NCI-H69 (cell line): ENCODE measurements around the gene LDB2.

Source experiments
- DNase-seq: peaks from one replicate; lab custom pipeline; 2025; lab: John Stamatoyannopoulos, UW

The LDB2 gene

DNA sequence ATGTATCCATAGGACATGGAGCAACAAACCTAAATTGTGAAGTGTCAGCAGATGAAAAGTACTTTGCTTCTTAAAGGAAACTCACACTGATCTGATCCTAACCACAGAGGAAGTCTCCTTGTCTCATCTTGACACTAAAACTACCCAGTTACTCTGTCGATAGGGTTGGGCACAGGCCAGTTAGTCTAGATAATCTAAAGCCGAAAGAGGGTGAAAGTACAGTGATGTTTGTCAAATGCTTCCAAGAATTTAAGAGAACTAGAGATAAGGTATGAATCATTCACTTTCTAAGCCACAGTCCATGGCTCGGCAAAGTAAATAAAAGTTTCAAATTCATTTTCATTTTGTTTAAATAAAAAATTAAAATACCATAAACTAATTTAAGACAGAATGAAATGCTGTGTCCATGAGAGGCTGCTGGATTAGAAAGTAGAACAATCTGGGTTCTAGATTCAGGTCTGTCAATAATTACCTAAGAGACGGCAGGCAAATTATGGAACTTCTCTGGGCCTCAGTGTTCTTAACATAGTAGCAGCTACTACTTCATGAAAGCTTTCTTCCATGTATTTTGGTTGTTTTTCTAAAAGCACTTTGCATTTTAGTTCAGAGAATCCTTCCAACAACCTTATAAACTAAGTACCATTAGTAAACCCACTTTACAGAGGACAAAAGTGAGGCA, 176.7 kb downstream of the LDB2 start:
- DNase-seq, result no peak

DNA sequence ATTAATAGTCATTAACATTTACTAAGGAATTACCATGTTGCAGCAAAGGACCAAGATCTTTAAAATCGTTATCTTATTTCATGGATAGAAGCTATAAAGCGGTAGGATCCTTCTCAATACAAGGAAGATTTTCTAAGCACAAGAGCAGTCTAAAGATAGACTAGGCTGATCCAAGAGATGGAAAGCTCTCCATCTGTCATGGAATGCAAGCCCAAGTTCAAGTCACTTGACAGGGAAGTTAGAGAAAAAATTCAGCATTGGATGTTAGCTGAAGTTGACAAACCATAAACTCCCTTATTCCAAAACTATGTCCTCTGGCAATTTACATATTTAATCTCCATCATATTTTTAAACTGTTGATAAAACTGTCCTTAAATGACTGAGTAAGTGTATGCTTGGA, 177.7 kb downstream of the LDB2 start:
- no peak for DNase-seq

DNA sequence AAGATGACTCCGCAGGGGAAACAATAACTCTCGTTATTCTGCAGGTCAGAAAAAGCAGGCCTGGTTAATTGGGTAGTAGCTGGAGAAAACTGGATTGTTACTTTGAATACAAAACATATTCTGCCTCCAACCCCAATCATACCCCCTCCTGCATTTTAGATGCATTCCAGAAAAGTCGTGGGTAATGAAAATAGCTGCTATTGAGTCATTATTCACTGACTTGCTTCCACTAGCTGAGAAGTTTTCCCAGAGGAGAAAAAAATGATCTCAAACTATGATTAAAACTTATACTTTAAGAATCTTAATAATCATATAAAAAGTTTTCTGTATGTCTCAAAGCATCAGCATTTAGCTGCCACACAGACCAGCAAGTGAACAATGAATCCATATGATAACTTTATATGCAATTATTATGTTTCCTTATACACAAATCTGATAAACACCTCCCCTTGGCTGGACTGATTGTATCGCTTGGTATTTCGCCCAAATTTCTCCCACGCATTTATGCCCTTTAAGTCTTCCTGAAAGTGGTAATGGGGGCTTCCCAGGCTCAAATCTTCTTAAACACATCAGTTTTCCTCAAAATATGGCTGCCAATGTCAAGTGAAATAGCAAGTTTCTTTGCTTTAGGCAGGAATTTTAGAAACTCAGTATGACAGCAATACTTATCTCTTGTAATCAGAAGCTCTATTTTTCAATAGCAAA, 181.0 kb downstream of the LDB2 start:
- DNase-seq, result no peak

DNA sequence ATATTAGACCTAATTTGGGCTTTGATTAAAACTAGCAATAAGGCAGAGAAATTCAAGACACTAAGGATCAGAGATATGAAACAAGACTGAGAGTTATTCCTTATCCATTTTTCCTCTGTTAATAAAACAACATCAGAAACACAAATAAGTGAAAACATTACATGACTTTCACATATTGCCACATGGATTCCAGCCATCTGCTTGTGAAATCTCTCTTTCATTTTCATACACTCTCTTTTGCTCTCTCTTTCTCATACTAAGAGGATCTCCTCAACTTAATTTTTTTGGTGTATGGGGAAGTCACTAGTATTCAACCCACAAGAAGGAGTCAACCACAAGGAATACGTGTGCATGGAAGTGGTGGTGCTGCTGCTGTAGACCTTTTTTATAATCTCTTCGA, 183.0 kb downstream of the LDB2 start:
- DNase-seq, result no peak

DNA sequence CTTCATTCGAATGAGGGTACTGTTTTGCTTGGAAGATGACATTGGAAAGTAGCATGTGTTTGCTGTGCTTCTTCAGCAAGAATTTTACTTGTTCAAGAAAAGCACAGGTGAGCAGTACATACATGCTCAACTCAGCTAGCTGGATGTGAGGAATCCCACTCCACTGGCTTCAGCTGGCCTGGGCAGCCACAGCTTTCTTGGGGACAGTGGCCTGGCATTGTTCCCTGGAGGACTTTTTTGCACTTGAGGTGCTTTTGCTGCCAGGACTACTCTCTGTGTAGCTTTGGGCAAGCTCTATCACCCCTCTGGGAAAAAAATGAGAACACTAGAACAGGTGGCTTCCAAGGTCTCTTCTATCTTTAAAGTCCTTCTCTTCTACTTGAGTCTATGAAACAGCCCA, 184.3 kb downstream of the LDB2 start:
- no peak for DNase-seq

DNA sequence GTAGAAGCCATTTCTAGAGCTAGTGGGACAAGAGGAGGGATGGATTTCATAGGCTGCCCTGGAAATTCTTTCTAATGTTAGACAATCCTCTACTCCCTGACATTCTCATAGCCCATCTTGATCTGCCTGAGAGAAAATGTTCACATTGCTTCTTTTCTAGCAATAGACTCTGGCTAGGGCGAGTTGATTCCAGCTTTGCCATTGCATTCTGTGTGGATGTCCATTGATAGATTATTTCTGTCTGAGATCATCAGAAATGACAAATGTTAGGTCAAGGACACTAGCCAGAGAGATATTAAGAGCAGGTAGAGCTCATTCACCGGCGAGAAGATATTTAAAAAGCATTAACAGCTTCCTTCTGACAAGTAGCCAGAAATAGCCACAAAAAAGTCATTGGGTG, 184.7 kb downstream of the LDB2 start:
- DNase-seq, result no peak

DNA sequence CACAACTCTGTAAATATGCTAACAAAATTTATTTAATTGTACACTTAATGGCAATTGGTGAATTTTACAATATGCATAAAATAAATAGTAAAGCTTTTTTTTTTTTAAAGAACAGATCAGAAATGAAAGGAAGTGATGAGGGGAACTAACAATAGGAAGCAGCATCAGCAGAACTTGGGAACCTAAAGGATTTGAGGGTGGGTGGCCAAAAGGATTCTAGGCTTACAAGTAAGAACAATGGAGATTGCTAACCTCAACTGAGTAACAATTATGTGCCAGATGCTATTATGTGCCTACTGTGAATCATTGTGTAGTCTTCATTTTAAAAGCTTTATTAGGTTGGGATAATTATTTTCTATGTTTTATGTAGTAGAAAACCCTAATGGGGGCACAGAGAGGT, 185.2 kb downstream of the LDB2 start:
- no peak for DNase-seq

DNA sequence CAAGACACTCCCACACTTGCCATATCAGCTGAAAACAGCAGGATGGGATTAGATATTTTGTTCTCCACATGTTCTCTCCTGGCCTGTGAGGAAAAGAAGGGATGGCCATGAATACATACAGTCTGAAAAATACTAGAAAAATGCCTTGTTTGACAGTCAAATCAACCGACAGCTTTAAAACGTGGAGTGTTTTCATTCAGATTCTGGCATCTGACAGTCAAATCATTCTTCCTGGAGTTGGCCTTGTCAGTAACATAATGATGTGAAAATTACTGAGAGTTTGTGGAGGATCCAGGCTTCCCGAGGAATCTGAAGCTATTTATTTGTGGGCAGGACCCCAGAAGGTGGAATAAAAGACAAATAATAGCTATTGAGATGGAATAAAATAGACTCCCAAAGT, 188.2 kb downstream of the LDB2 start:
- no peak for DNase-seq

DNA sequence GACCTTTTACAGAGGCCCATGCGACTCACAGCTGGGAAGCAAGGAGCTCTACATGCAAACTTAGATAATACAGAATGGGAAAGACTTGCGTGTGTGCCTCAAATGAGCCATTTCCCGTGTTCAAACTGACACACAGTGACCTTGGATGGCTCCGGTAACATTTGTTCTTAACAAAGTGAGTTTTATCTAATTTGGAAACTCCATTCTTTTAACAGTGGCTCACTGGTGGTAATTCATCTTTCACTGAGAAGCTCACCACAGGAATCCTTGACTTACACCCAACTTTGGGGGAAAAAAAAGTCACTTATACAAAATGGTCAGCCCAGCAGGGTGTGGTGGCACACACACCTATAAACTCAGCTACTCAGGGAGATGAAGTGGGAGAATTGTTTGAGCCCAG, 190.6 kb downstream of the LDB2 start:
- no peak for DNase-seq

DNA sequence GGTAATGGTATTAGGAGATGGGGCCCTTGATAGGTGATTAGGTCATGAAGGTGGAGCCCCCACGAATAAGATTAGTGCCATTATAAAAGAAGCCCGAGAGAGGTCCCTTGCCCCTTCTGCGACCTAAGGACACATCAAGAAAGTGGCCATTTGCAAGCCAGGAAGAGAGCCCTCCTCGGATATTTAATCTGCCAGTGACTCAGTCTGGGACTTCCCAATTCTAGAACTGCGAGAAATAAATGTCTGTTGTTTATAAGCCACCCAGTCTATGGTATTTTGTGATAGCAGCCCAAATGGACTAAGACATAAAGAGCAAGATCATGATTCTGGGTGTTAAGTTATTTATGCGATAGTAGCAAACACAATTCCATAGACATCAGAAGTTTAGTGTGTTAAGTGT, 192.2 kb downstream of the LDB2 start:
- DNase-seq, result no peak

GRCh38 chr4:16705341-16705740, 193.1 kb downstream of the LDB2 start:
- no peak for DNase-seq

- no peak for DNase-seq
Measured at GRCh38 chr4:16704489-16704888, 194.0 kb downstream of the LDB2 start.

- DNase-seq, result no peak
Measured at GRCh38 chr4:16695896-16696295, 202.5 kb downstream of the LDB2 start.

DNA sequence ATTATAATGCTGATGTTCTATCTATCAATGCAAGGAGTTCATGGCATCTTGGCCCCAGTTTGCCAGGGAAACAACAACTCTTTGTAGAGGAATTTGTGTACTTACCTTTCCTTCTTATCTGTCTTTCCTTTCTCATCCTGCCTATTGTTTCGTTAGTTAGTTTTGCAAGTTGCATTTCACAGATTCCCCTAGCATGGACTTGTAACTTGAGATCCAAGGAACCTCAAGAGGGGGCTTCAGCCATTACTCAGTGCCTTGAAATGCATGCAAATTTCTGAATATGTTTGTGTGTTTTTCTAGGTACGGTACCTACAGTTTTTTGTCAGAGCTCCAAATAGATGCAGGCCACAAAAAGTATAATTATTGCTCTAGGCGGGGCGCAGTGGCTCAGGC, 203.6 kb downstream of the LDB2 start:
- DNase-seq, result no peak

GRCh38 chr4:16694173-16694883, 204.1 kb downstream of the LDB2 start:
- no peak for DNase-seq

DNA sequence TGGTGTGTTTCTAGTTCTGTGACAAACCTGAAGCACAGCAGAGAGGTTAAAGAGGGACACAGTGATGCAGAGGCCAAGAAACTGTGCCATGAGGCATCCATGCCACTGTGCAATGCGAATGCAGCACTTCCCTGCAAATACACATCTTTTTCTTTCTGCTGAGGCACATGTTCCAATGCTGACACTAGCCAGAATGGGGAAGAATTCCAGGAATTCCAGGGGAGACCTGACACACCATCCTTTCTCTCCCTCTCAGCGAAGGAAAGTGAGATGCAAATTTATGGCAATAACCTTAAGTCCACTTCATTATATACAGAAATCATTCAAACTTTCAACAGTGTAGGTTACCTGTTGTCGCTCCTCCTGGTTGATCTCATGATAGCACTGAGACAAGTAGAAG, 204.8 kb downstream of the LDB2 start:
- DNase-seq, result no peak

- DNase-seq, result no peak
Measured at GRCh38 chr4:16692961-16693506, 205.4 kb downstream of the LDB2 start.

DNA sequence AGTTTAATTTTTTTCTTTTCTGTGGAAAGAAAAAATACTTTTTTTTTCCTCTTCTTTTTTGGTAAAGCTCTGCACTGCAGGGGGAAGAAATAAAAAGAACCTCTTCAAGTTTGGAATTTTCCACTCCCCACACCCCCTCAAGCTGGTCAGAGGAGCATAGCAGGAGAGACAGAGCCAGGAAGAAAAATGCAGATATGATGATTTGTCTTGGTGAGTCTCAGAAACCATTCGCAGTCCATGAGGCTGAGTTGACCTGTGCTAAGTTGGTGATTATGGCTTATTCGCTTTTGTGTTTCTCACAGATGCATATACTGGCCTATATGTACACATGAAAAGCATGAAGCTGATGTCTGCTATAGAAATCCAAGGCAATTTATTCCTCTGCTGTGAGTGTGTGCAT, 205.9 kb downstream of the LDB2 start:
- no peak for DNase-seq

- DNase-seq, result no peak
Measured at GRCh38 chr4:16692046-16692445, 206.4 kb downstream of the LDB2 start.

DNA sequence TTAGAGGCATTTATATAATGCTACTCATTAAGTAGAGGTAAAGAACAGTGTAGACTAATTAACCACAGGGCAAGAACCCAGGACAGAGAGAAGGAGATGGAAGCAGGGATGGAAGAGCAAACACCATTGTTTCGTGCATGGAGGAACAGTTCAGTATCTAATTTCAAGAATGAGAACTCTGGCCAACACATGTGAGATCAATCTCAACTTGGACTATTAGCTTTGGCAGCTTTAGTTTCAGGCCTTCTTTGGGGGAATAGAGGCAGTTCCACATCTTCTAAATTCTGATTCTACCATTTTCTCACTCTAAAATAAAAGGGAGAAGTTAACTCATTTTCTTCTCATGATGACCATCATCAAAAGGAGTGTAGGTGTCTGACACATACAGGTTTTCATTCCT, 207.0 kb downstream of the LDB2 start:
- DNase-seq, result no peak

DNA sequence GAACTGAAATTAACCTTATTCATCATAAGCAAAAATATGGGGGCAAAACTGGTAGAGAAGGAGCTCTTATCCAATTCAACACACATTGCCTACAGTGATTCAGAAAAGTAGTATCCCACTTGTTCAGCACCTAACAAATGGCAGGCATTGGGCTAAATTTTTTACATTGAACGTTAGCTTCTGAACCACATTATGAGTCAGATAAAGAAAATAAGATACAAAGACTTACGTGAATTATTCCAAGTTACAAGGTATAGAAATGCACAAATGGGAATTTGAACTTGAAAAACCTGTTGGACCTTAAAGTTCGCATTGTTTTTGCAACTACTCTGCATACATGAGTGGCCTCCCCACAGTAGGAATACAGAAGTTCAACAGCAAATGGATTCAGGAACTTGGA, 210.6 kb downstream of the LDB2 start:
- DNase-seq, result no peak

GRCh38 chr4:16687011-16687410, 211.4 kb downstream of the LDB2 start:
- no peak for DNase-seq

DNA sequence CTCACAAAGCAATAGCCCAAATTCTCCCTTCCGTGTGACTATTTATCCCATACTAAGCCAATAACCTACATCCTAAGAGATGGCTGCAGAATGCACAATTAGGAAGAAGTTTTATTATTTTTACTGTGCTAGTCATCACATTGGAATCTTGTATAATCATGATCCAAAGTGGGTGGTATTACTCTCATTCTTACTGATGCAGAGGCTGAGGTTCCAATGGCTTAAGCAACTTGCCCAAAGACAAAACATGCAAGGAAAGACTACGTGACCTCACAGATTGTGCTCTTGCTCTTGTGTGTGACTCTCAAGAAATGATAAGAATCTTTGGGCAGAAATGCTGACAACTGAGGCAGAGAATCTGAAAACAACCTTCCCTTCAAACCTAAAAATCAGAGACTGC, 212.2 kb downstream of the LDB2 start:
- no peak for DNase-seq
